Endothelial cell of umbilical vein (primary cell): ENCODE measurements around the gene KDR. TPM values are rescaled to one million over a fixed set of nuclear protein-coding genes. Genes with fewer than 3 reads are reported as not detected.

Experiments
- BruUV-seq: library from RNA; stranded (reverse); fragments of 400-500 nt; replicated peaks from 2 replicates; lab custom pipeline; 2021; lab: Mats Ljungman, UMichigan
- CTCF ChIA-PET: fragments of 300-600, 350-600 bp; sonication (Branson Sonifier 250); formaldehyde crosslinking; loops from one replicate; lab custom pipeline; 2021; ENCODE audit warnings: antibody characterized with exemption, inconsistent platforms; lab: Charles Lee
- POLR2A ChIA-PET: fragments of 300-600, 350-600 bp; sonication (Branson Sonifier 250); formaldehyde crosslinking; loops from one replicate; lab custom pipeline; 2021; ENCODE audit warnings: antibody characterized with exemption, inconsistent platforms; lab: Charles Lee
- DNase-seq: peaks from one replicate; pipeline ENCODE4 v3.0.0-alpha.2; 2011; ENCODE audit warnings: low read depth, low spot score
- FAIRE-seq: peaks from 2 replicates; lab custom pipeline; 2011; peaks lifted over from hg19 to GRCh38; lab: Jason Lieb, UNC
- H2AFZ ChIP-seq: 2 replicates; pipeline ENCODE4 v1.6.0; 2012; ENCODE audit warnings: low read depth, low read length, control low read depth, inconsistent platforms
- H3K27ac ChIP-seq: 2 replicates; pipeline ENCODE4 v1.5.1; 2011; ENCODE audit warnings: low read depth, mild to moderate bottlenecking, control low read depth, low read length, moderate library complexity; ENCODE audit not compliant: insufficient read depth
- H3K27me3 ChIP-seq, 2 experiments: 2 replicates each; pipeline versions ENCODE4 v1.6.0 to v1.6.1; 2011; ENCODE audit warnings: low read length in 2 of 2, mixed read lengths in 1 of 2; ENCODE audit not compliant: control insufficient read depth in 2 of 2, insufficient read depth in 2 of 2
- H3K36me3 ChIP-seq, 2 experiments: 2 replicates in 1 of 2; 3 replicates in 1 of 2; pipeline ENCODE4 v1.5.1; 2011; ENCODE audit warnings: low read length in 2 of 2, mild to moderate bottlenecking in 1 of 2, moderate library complexity in 1 of 2; ENCODE audit not compliant: control insufficient read depth in 2 of 2, insufficient read depth in 2 of 2; ENCODE audit errors: extremely low read depth in 1 of 2
- H3K4me1 ChIP-seq: 3 replicates; pipeline ENCODE4 v1.5.1; 2011; ENCODE audit warnings: mild to moderate bottlenecking, low read length; ENCODE audit not compliant: control insufficient read depth, insufficient read depth; ENCODE audit errors: extremely low read depth
- H3K4me2 ChIP-seq: 2 replicates; pipeline ENCODE4 v1.6.1; 2011; ENCODE audit warnings: low read length, control low read depth, mixed read lengths; ENCODE audit not compliant: insufficient read depth
- H3K4me3 ChIP-seq, 3 experiments: fragments of 200-600 bp in 1 of 3; sonication (generic), shearing (Covaris generic) in 1 of 3; replicated peaks in 1 of 3; 2 replicates each; pipeline ENCODE4 v1.5.1; 2011 to 2016; ENCODE audit warnings: control low read depth in 3 of 3, low read length in 3 of 3, mild to moderate bottlenecking in 2 of 3, inconsistent platforms in 1 of 3, low read depth in 1 of 3, moderate library complexity in 1 of 3; ENCODE audit not compliant: insufficient read depth in 1 of 3
- H3K79me2 ChIP-seq: 2 replicates; pipeline ENCODE4 v1.6.0; 2012; ENCODE audit warnings: low read length, inconsistent platforms; ENCODE audit not compliant: control insufficient read depth, insufficient read depth
- H3K9ac ChIP-seq: replicated peaks from 2 replicates; pipeline ENCODE3; 2011; ENCODE audit warnings: low read length, control low read depth; ENCODE audit not compliant: insufficient read depth; ENCODE audit errors: extremely low read depth
- H3K9me1 ChIP-seq: replicated peaks from 3 replicates; pipeline ENCODE4 v1.6.0; 2011; ENCODE audit warnings: mild to moderate bottlenecking, low read length; ENCODE audit not compliant: control insufficient read depth, insufficient read depth; ENCODE audit errors: extremely low read depth
- H3K9me3 ChIP-seq: replicated peaks from 2 replicates; pipeline ENCODE4 v1.5.1; 2012; ENCODE audit warnings: low read length, inconsistent platforms; ENCODE audit not compliant: control insufficient read depth, insufficient read depth
- H4K20me1 ChIP-seq: replicated peaks from 2 replicates; pipeline ENCODE3; 2011; ENCODE audit warnings: mild to moderate bottlenecking, low read length; ENCODE audit not compliant: control insufficient read depth, insufficient read depth; ENCODE audit errors: extremely low read depth
- CTCF ChIP-seq, 2 donors: IDR thresholded peaks; 1 replicate in 1 of 2; 2 replicates in 1 of 2; pipeline ENCODE4 v1.5.1; 2011; ENCODE audit warnings: low read length in 2 of 2, mild to moderate bottlenecking in 2 of 2, moderate library complexity in 2 of 2, control low read depth in 1 of 2, inconsistent platforms in 1 of 2, low read depth in 1 of 2; ENCODE audit not compliant: insufficient read depth in 1 of 2; ENCODE audit errors: extremely low read depth in 1 of 2
- EZH2 ChIP-seq: IDR thresholded peaks from 2 replicates; pipeline ENCODE4 v1.6.1; 2012; ENCODE audit warnings: borderline replicate concordance, low read depth, mild to moderate bottlenecking, moderate library complexity, low read length, inconsistent platforms; ENCODE audit not compliant: severe bottlenecking
- FOS ChIP-seq: IDR thresholded peaks from 2 replicates; pipeline ENCODE4 v1.6.1; 2011; ENCODE audit warnings: mild to moderate bottlenecking, low read length, moderate library complexity, borderline replicate concordance; ENCODE audit not compliant: insufficient read depth
- GATA2 ChIP-seq: IDR thresholded peaks from 2 replicates; pipeline ENCODE4 v1.7.0; 2011; ENCODE audit warnings: low read depth, mild to moderate bottlenecking, moderate library complexity, mixed read lengths, low read length; ENCODE audit not compliant: insufficient read length, insufficient read depth
- JUN ChIP-seq: IDR thresholded peaks from 2 replicates; pipeline ENCODE4 v1.6.1; 2011; ENCODE audit warnings: borderline replicate concordance, low read depth; ENCODE audit not compliant: insufficient read length, insufficient read depth
- MAX ChIP-seq: IDR thresholded peaks from 2 replicates; pipeline ENCODE4 v1.6.1; 2011; ENCODE audit not compliant: insufficient read depth, insufficient read length
- MYC ChIP-seq: IDR thresholded peaks from one replicate; pipeline ENCODE4 v1.6.1; 2011; ENCODE audit warnings: mild to moderate bottlenecking, low read depth, low read length
- POLR2A ChIP-seq: IDR thresholded peaks from 2 replicates; pipeline ENCODE4 v1.6.1; 2012; ENCODE audit warnings: low read depth, mild to moderate bottlenecking, control low read depth, low read length
- POLR2AphosphoS5 ChIP-seq: IDR thresholded peaks from 2 replicates; pipeline ENCODE4 v1.6.1; 2012; ENCODE audit warnings: low read depth, mild to moderate bottlenecking, control low read depth, low read length, moderate library complexity; ENCODE audit not compliant: insufficient read depth
- dilution Hi-C: fragments of 300-500 bp; cut with MboI; formaldehyde crosslinking; loops from one replicate; pipeline ENCODE4 v1.15.0; 2019; ENCODE audit warnings: low sequenced_read_pairs; ENCODE audit not compliant: extremely low pct_ligation_motif_present
- intact Hi-C: fragments of 100-400 bp; cut with micrococcal nuclease; formaldehyde crosslinking; loops from one replicate; pipeline ENCODE4 v1.10.0; 2022
- polyA plus RNA-seq, 4 experiments: library from polyadenylated mRNA; depleted of rRNA in 3 of 4; stranded (reverse) in 3 of 4; unstranded in 1 of 4; fragments of >200 nt; gene quantifications; 2 replicates each; pipeline versions ENCODE4 v1.2.1 to v1.2.3, GENCODE V29; 2011 to 2012; ENCODE audit warnings: missing spikeins in 1 of 4
- total RNA-seq: library from RNA; stranded (reverse); gene quantifications from 2 replicates; pipeline ENCODE4 v1.2.3, GENCODE V29; 2021

Gene KDR
- total and polyA plus RNA-seq, 2 donors (not counting 3 experiments of a cell fraction or from before 2014, with no cell fraction given) = 80.5 to 145 TPM

- BruUV-seq = TSS peak; percentile 97
Measured at GRCh38 chr4:55079451-55080173, 45.8 kb downstream of the KDR start.

GRCh38 chr4:55078987-55079386 lies 46.4 kb downstream of the KDR start:
- Histone ChIP-seq H3K27ac (peak overlapping the region; percentile 99), H3K27me3 (no peaks in the 10 kb centered on the region), H3K79me2 (no peaks in the 10 kb centered on the region), H3K36me3 (peaks cover 13 to 24% of the 10 kb centered on the region in 2 experiments), H4K20me1 (no peaks in the 10 kb centered on the region), H3K4me2 (peak overlapping the region; percentile 71), H3K4me1 (peaks cover 48% of the 10 kb centered on the region), H3K9me1 (no peaks in the 10 kb centered on the region), H2AFZ (no peak overlapping the region), H3K9me3 (no peaks in the 10 kb centered on the region), H3K4me3 (peak overlapping the region in 1 of 3 experiments; percentile 28), H3K9ac (peak overlapping the region; percentile 83)
- ChIA-PET POLR2A (interaction anchor here (0.6 to 2.2 kb wide), 6 partner anchors 8 to 467 kb away, joined by 3 to 16 read pairs (median 3); partner anchors contain the start of gene CLOCK), CTCF (interaction anchor here (0.7 to 2.3 kb wide), 11 partner anchors 10 to 267 kb away, joined by 3 to 26 read pairs (median 4); partner anchors contain the start of gene SRD5A3)
- dilution Hi-C loops (no loop called here), intact Hi-C loops (loop anchor here (1.0 to 5.0 kb wide), 7 partner anchors 10 to 468 kb away; partner anchors contain the start of gene CLOCK)
- DNase-seq = peak; percentile 92
- FAIRE-seq = peak; percentile 98
- TF ChIP-seq FOS (peak; percentile 88), POLR2A (peak; percentile 79), CTCF (IDR thresholded peaks at IDR 0.05; ENCODE audit: extremely low read depth in 1 of 2, insufficient read depth in 1 of 2, low read depth in 1 of 2, low read length in 2 of 2) (no peak), GATA2 (no peak), MYC (no peak), JUN (peak; percentile 61), MAX (no peak), EZH2 (no peak), POLR2AphosphoS5 (peak; percentile 81)
- no TSS peak for BruUV-seq

More at GRCh38 chr4:55079451-55080173, 45.8 kb downstream of the KDR start:
- Histone ChIP-seq H3K4me2 (peak overlapping the region; percentile 71), H3K4me1 (peaks cover 46% of the 10 kb centered on the region), H3K27ac (peak overlapping the region; percentile 99), H3K4me3 (peak overlapping the region in 1 of 3 experiments; percentile 28), H3K9ac (peak overlapping the region; percentile 83), H3K9me3 (no peaks in the 10 kb centered on the region), H4K20me1 (no peaks in the 10 kb centered on the region), H3K79me2 (no peaks in the 10 kb centered on the region), H3K27me3 (no peaks in the 10 kb centered on the region), H2AFZ (no peak overlapping the region), H3K9me1 (no peaks in the 10 kb centered on the region), H3K36me3 (peaks cover 15 to 24% of the 10 kb centered on the region in 2 experiments)
- ChIA-PET CTCF (interaction anchor here (0.9 to 2.3 kb wide), 11 partner anchors 11 to 266 kb away, joined by 3 to 26 read pairs (median 5); partner anchors contain the start of gene SRD5A3), POLR2A (interaction anchor here (0.7 to 2.2 kb wide), 4 partner anchors 9 to 72 kb away, joined by 3 to 16 read pairs (median 3); no protein-coding TSS in a partner anchor)
- peak; percentile 65 for DNase-seq
- dilution Hi-C loops = no loop called here
- TF ChIP-seq GATA2 = no peak
- TF ChIP-seq POLR2AphosphoS5 = peak; percentile 67
- peak; percentile 37 for TF ChIP-seq FOS
- no peak for TF ChIP-seq JUN
- intact Hi-C loops = loop anchor here (1.0 to 5.0 kb wide), 9 partner anchors 10 to 468 kb away; partner anchors contain the start of genes CLOCK and TMEM165
- peak; percentile 72 for FAIRE-seq
